Mammary epithelial cell (primary cell): ENCODE measurements around the gene TMEM120A.

Source experiments
- CTCF ChIP-seq, 2 donors: IDR thresholded peaks in 1 of 2; conservative IDR thresholded peaks in 1 of 2; 2 replicates each; pipeline ENCODE4 v1.5.1; 2011 to 2012; ENCODE audit warnings: inconsistent platforms in 2 of 2, low read length in 2 of 2, mild to moderate bottlenecking in 2 of 2, control low read depth in 1 of 2, low read depth in 1 of 2; ENCODE audit not compliant: insufficient read depth in 1 of 2; ENCODE audit errors: extremely low read depth in 1 of 2
- EZH2 ChIP-seq: IDR thresholded peaks from 2 replicates; pipeline ENCODE4 v1.6.1; 2012; ENCODE audit warnings: low read length, inconsistent platforms, borderline replicate concordance

- no peak for TF ChIP-seq CTCF (conservative IDR thresholded peaks at IDR 0.05 in 1 of 2, IDR thresholded peaks at IDR 0.05 in 1 of 2; ENCODE audit: extremely low read depth in 1 of 2, insufficient read depth in 1 of 2, low read depth in 1 of 2, low read length in 2 of 2)
- no peak for TF ChIP-seq EZH2
Measured at GRCh38 chr7:75981203-75981452, 13.3 kb downstream of the TMEM120A start.
